B cell (primary cell): ENCODE data around the gene GDF7. TPM values are rescaled to one million over a fixed set of nuclear protein-coding genes. Genes with fewer than 3 reads are reported as not detected.
A peak's percentile ranks its signal among the peaks of the same experiment; 100 is the strongest.

Experiments
- ATAC-seq: fragments of 200-7000 bp; cut with Tn5 transposase; one replicate; pipeline ENCODE4 v1.10.0; 2021; ENCODE audit warnings: low read depth, mild to moderate bottlenecking, moderate number of reproducible peaks, moderate library complexity
- CTCF ChIA-PET: fragments of 350-600 bp; sonication (Branson Sonifier 250); formaldehyde crosslinking; loops from one replicate; lab custom pipeline; 2021; ENCODE audit warnings: antibody characterized with exemption, inconsistent platforms; lab: Charles Lee
- POLR2A ChIA-PET: fragments of 350-600 bp; sonication (Branson Sonifier 250); formaldehyde crosslinking; loops from one replicate; lab custom pipeline; 2021; ENCODE audit warnings: antibody characterized with exemption; lab: Charles Lee
- DNase-seq: peaks from one replicate; pipeline ENCODE4 v3.0.0; 2013
- H2AFZ ChIP-seq: 2 replicates; pipeline ENCODE4 v1.6.1; 2012; ENCODE audit warnings: mild to moderate bottlenecking, low read depth, low read length; ENCODE audit not compliant: insufficient read depth, poor library complexity, severe bottlenecking
- H3K27ac ChIP-seq, 2 donors: 1 replicate in 1 of 2; 2 replicates in 1 of 2; pipeline ENCODE4 v1.5.1; 2012 to 2013; ENCODE audit warnings: low read length in 2 of 2, mild to moderate bottlenecking in 2 of 2, moderate library complexity in 1 of 2
- H3K27me3 ChIP-seq, 4 experiments: fragments of 200-600 bp in 1 of 4; sonication (generic) in 1 of 4; replicated peaks in 1 of 4; 1 replicate in 2 of 4; 2 replicates in 2 of 4; pipeline versions ENCODE4 v1.6.1 to v1.7.0; 2013 to 2016; ENCODE audit warnings: low read length in 3 of 4, mild to moderate bottlenecking in 2 of 4, mixed read lengths in 1 of 4, moderate library complexity in 1 of 4; ENCODE audit not compliant: insufficient read depth in 4 of 4, control insufficient read depth in 3 of 4; ENCODE audit errors: control extremely low read depth in 1 of 4
- H3K36me3 ChIP-seq, 2 experiments: replicated peaks in 1 of 2; 1 replicate in 1 of 2; 2 replicates in 1 of 2; pipeline versions ENCODE4 v1.6.1 to v1.7.1; 2013; ENCODE audit warnings: low read length in 1 of 2; ENCODE audit not compliant: insufficient read depth in 2 of 2, control insufficient read depth in 1 of 2; ENCODE audit errors: control extremely low read depth in 1 of 2, extremely low read depth in 1 of 2
- H3K4me1 ChIP-seq, 2 donors: fragments of 200-600 bp in 1 of 2; sonication (generic) in 1 of 2; 1 replicate in 1 of 2; 2 replicates in 1 of 2; pipeline versions ENCODE4 v1.5.1 to v1.6.1; 2013 to 2017; ENCODE audit warnings: low read length in 2 of 2; ENCODE audit not compliant: control insufficient read depth in 2 of 2, insufficient read depth in 2 of 2
- H3K4me2 ChIP-seq: replicated peaks from 2 replicates; pipeline ENCODE3; 2012; ENCODE audit warnings: mild to moderate bottlenecking, low read depth, low read length; ENCODE audit not compliant: poor library complexity, severe bottlenecking
- H3K4me3 ChIP-seq, 5 experiments: fragments of 200-600 bp in 1 of 5; sonication (generic) in 1 of 5; 1 replicate in 3 of 5; 2 replicates in 2 of 5; pipeline versions ENCODE4 v1.5.1 to v1.7.0; 2011 to 2016; ENCODE audit warnings: low read length in 4 of 5, mild to moderate bottlenecking in 4 of 5, low read depth in 2 of 5, control low read depth in 1 of 5, moderate library complexity in 1 of 5; ENCODE audit not compliant: insufficient read depth in 1 of 5; ENCODE audit errors: control extremely low read depth in 1 of 5, extremely low read depth in 1 of 5
- H3K79me2 ChIP-seq: fragments of 200-600 bp; sonication (generic); one replicate; pipeline ENCODE4 v1.6.0; 2016; ENCODE audit warnings: low read length; ENCODE audit not compliant: control insufficient read depth, insufficient read depth
- H3K9ac ChIP-seq: fragments of 200-600 bp; sonication (generic); 2 replicates; pipeline ENCODE4 v1.6.1; 2017; ENCODE audit warnings: mild to moderate bottlenecking, low read length, moderate library complexity
- H3K9me3 ChIP-seq, 3 donors: one replicate each; pipeline versions ENCODE4 v1.6.1 to v1.7.1; 2013; ENCODE audit warnings: low read length in 2 of 3; ENCODE audit not compliant: control insufficient read depth in 2 of 3, insufficient read depth in 1 of 3; ENCODE audit errors: control extremely low read depth in 1 of 3
- H4K20me1 ChIP-seq: 2 replicates; pipeline ENCODE4 v1.6.0; 2012; ENCODE audit warnings: mild to moderate bottlenecking, low read length; ENCODE audit not compliant: insufficient read depth, control insufficient read depth, poor library complexity, severe bottlenecking
- H3K27ac Mint-ChIP-seq: one replicate; pipeline ENCODE4 v1.8.0; 2021; ENCODE audit warnings: mixed read lengths
- H3K27me3 Mint-ChIP-seq: one replicate; pipeline ENCODE4 v1.8.0; 2021; ENCODE audit warnings: mixed read lengths
- H3K4me1 Mint-ChIP-seq: one replicate; pipeline ENCODE4 v1.8.0; 2021; ENCODE audit warnings: mixed read lengths
- H3K4me3 Mint-ChIP-seq: one replicate; pipeline ENCODE4 v1.8.0; 2021; ENCODE audit warnings: mixed read lengths
- H3K9me3 Mint-ChIP-seq: one replicate; pipeline ENCODE4 v1.8.0; 2022; ENCODE audit warnings: mixed read lengths; ENCODE audit not compliant: insufficient read depth
- EZH2 ChIP-seq: IDR thresholded peaks from 2 replicates; pipeline ENCODE4 v1.6.1; 2012; ENCODE audit warnings: borderline replicate concordance, low read depth, mild to moderate bottlenecking, moderate library complexity, low read length; ENCODE audit not compliant: insufficient read depth, poor library complexity, severe bottlenecking
- WGBS: methylation state at CpG from one replicate; pipeline ENCODE4 v1.1.5; 2013; ENCODE audit warnings: missing lambda C conversion rate; ENCODE audit not compliant: insufficient coverage; 5-methylcytosine and 5-hydroxymethylcytosine counted together
- intact Hi-C: fragments of 100-400 bp; cut with micrococcal nuclease; formaldehyde crosslinking; loops from one replicate; pipeline ENCODE4 v1.10.0; 2022
- polyA plus RNA-seq: library from polyadenylated mRNA; depleted of rRNA; stranded (reverse); fragments of >200 nt; gene quantifications from 2 replicates; pipeline ENCODE4 v1.2.3, GENCODE V29; 2012
- total RNA-seq, 2 donors: library from RNA; stranded (reverse); fragments of 120-200 nt in 1 of 2; gene quantifications; 1 replicate in 1 of 2; 2 replicates in 1 of 2; pipeline versions ENCODE4 v1.2.3 to v1.2.4, GENCODE V29; 2013 to 2022
- TF ChIP-seq, protein P1 (sequence below): fragments of 200-600 bp; IDR thresholded peaks from one replicate; pipeline ENCODE4 v1.8.0; 2022; ENCODE audit warnings: antibody characterized with exemption, mild to moderate bottlenecking

GDF7 gene
- total and polyA plus RNA-seq, 2 donors (not counting 1 experiment from before 2014, with no cell fraction given) = 7.0 to 15.3 TPM

DNA sequence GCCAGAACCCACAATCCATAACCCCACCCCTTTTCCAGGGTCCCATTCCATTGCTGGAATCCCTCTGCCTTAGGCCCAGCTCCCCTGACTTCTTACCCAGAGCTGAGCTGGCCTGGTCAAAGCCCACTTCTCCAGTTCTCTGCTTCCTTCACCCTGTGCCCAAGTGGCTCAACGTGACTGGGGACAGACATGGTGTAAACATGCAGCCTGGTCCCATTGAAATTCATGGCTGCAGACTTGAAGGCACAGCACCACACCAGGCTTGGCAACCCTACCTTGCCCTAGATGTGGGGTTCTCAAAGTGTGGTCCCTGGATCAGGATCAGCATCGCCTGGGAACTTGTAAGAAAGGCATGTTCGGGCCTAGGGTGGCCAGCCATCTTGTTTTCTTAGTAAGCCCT is 19.7 kb upstream of the GDF7 start:
- 100% methylated on average over 1 of the region's 3 CpGs for WGBS
- no peak overlapping the region for H3K4me3 Mint-ChIP-seq

DNA sequence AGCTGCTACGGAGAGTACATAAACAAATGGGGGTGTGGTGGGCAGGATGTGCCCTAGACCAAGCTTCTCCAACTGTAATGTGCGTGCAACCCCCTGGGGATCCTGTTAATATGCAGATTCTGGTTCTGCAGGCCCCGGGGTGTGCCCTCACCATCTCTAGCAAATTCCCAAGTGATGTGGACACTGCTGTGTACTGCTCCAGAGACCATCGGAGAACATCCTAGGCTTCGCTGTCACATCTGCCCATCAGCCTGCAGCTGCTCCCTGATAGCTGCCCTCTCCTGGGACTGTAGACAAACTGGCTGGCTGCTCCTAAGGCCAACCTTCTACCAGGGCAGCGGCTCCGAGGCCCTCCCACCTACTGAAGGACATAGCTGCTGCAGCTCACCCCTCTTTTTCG is 19.2 kb upstream of the GDF7 start:
- DNase-seq (no peak), ATAC-seq (no peak)
- Mint-ChIP-seq H3K4me3 (peak overlapping the region; percentile 88), H3K4me1 (peaks cover 54% of the 10 kb centered on the region), H3K9me3 (no peaks in the 10 kb centered on the region), H3K27ac (peak overlapping the region; percentile 10), H3K27me3 (no peaks in the 10 kb centered on the region)
- peak overlapping the region; percentile 35 for H2AFZ ChIP-seq
- H3K9me3 ChIP-seq = peaks cover 0 to 2% (median 0%) of the 10 kb centered on the region in 3 donors
- no peak overlapping the region for H3K9ac ChIP-seq
- peaks cover 45% of the 10 kb centered on the region for H3K79me2 ChIP-seq
- H3K4me3 ChIP-seq = peak overlapping the region in 1 of 5 experiments; percentile 10
- H4K20me1 ChIP-seq = peaks cover 9% of the 10 kb centered on the region
- no peak overlapping the region for H3K27ac ChIP-seq
- peak overlapping the region; percentile 51 for H3K4me2 ChIP-seq
- ChIA-PET CTCF (interaction anchor here (1.2 to 9.9 kb wide), 7 partner anchors 12 to 237 kb away, joined by 4 to 139 read pairs (median 9); partner anchors contain the start of genes GDF7 and RHOB), POLR2A (interaction anchor here (0.9 to 1.0 kb wide), 2 partner anchors 203 to 207 kb away, joined by 3 to 16 read pairs; no protein-coding TSS in a partner anchor)
- TF ChIP-seq EZH2 = no peak
- TF ChIP-seq, protein P1, sequence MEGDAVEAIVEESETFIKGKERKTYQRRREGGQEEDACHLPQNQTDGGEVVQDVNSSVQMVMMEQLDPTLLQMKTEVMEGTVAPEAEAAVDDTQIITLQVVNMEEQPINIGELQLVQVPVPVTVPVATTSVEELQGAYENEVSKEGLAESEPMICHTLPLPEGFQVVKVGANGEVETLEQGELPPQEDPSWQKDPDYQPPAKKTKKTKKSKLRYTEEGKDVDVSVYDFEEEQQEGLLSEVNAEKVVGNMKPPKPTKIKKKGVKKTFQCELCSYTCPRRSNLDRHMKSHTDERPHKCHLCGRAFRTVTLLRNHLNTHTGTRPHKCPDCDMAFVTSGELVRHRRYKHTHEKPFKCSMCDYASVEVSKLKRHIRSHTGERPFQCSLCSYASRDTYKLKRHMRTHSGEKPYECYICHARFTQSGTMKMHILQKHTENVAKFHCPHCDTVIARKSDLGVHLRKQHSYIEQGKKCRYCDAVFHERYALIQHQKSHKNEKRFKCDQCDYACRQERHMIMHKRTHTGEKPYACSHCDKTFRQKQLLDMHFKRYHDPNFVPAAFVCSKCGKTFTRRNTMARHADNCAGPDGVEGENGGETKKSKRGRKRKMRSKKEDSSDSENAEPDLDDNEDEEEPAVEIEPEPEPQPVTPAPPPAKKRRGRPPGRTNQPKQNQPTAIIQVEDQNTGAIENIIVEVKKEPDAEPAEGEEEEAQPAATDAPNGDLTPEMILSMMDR = no peak
- H3K36me3 ChIP-seq = peaks cover 0 to 23% of the 10 kb centered on the region in 2 experiments
- H3K27me3 ChIP-seq = no peaks in the 10 kb centered on the region
- H3K4me1 ChIP-seq = peaks cover 41 to 49% of the 10 kb centered on the region in 2 donors
- WGBS = 38% methylated on average over 8 of the region's 8 CpGs
- intact Hi-C loops = no loop called here

More for the DNA sequence above, 19.7 kb upstream of the GDF7 start:
- Histone ChIP-seq H3K79me2 (peaks cover 45% of the 10 kb centered on the region), H3K9ac (no peak overlapping the region), H4K20me1 (peaks cover 14% of the 10 kb centered on the region), H3K27me3 (no peaks in the 10 kb centered on the region), H3K9me3 (peaks cover 0 to 2% (median 0%) of the 10 kb centered on the region in 3 donors), H3K4me1 (peaks cover 41 to 54% of the 10 kb centered on the region in 2 donors), H2AFZ (peak overlapping the region; percentile 35), H3K27ac (no peak overlapping the region), H3K36me3 (peaks cover 0 to 23% of the 10 kb centered on the region in 2 experiments), H3K4me2 (peak overlapping the region; percentile 51), H3K4me3 (no peak overlapping the region)
- no peak for TF ChIP-seq EZH2
- TF ChIP-seq, protein P1 = no peak
- ChIA-PET CTCF (interaction anchor here (1.7 to 9.9 kb wide), 5 partner anchors 17 to 236 kb away, joined by 9 to 139 read pairs (median 59); partner anchors contain the start of genes GDF7 and RHOB), POLR2A (interaction anchor here (1.0 kb wide), 1 partner anchor 203 kb away, joined by 16 read pairs; no protein-coding TSS in a partner anchor)
- no peak for ATAC-seq
- no peaks in the 10 kb centered on the region for H3K9me3 Mint-ChIP-seq
- no peaks in the 10 kb centered on the region for H3K27me3 Mint-ChIP-seq
- H3K4me1 Mint-ChIP-seq = peaks cover 53% of the 10 kb centered on the region
- intact Hi-C loops = no loop called here
- H3K27ac Mint-ChIP-seq = peak overlapping the region; percentile 10
- no peak for DNase-seq
